GM15510 (cell line): ENCODE measurements around the gene PLAC8.

ENCODE experiments used
- POLR2A ChIP-seq: IDR thresholded peaks from 3 replicates; pipeline ENCODE4 v1.6.1; 2011; ENCODE audit warnings: borderline replicate concordance; ENCODE audit not compliant: insufficient read length; ENCODE audit errors: extremely low read depth

Gene PLAC8

DNA sequence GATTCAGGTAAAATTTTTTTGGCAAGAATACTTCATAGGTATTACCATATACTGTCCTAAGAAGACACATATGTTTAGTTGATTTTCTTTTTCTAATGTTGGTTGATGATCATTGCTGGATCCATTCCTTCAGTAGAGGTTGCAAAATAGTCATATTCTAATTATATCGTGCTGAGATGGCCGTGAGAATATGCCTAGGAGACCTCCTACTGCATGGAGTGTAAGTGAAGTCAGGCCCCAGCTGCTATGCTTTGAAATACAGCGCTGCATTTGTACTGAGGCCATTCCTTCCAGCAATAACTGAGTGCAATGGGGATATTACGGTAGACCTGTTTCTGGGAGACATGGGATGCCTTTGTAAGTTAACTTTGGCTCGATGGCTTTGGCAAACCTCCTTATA lies 6.7 kb upstream of the PLAC8 start:
- TF ChIP-seq POLR2A = no peak

DNA sequence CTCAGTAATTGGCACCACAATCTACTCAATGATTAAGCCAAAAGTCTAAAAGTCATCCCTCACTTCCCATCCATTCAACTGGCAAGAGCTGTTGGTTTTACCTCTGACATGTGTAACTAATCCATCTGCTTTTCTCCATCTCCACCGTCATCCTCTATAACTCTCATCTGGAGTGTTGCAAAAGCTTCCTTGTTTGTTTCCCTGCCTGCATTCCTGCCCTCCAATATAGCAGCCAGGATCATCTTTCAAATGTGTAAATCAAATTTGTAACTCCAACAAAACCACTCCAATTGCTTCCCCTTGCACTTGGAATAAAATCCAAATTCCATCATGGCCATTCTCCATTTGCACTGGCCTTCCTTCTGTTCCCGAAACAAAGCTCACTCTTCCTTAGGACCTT lies 4.3 kb upstream of the PLAC8 start:
- TF ChIP-seq POLR2A = no peak

DNA sequence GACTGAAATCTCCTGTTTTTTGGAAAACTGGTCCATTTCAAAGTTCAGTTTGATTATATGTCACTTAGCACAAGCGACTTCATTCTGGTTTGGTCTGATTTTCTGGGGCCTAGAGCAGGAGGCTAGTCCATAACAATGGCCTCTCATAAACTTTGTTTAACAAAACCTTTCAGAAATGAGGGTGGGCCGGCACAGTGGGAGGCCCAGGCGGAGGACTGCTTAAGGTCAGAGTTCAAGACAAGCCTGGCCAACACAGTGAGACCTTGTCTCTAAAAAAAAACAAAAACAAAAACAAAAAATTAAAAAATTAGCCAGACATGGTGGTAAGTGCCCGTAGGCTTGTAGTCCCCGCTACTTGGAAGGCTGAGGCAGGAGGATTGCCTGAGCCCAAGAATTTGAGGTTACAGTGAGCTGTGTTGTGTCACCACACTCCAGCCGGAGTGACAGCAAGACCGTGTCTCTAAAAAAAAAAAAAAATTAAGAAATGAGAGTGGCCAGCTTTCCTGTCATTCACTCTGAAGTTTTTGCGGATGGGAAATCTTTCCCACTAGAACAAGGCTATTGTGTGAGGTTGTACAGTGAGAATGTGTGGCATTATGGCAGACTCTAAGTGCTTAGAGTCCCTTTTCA lies 1.2 kb upstream of the PLAC8 start:
- no peak for TF ChIP-seq POLR2A

DNA sequence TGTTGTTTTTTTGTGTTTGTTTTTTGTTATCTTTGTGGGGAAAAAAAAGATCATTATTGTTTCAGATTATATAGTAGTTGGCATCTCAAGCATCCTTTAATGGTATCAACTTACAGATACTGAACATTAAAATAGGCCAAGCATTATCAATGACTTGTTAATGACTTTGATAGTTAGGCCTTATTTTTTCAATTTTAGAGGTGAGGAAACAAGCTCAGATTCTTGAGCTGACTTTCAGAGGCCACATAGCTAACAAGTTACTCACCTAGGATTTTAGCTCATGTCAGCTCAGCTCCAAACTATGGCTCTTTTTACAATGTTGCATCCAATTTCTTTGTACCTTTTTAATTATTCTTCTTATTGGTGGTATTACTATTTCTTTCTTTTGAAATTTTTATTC lies 471 bp upstream of the PLAC8 start:
- TF ChIP-seq POLR2A = no peak

DNA sequence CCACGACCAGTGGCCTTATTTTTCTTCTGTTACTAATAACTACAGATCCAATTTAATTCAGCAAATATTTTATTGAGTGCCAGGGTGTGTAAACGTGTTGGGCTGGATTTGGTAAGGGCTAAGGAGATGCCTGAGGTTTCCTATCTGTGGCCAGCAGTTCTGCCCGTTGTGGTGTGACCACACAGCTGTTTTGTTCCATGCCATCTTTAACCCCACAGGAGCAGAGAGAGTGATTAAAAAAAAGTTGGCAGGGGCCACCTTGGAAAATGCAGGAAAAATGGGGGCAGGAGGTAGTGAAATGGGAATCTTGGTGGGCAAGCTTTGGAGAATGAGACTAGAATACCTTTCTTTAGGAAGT lies 1.1 kb downstream of the PLAC8 start:
- no peak for TF ChIP-seq POLR2A

DNA sequence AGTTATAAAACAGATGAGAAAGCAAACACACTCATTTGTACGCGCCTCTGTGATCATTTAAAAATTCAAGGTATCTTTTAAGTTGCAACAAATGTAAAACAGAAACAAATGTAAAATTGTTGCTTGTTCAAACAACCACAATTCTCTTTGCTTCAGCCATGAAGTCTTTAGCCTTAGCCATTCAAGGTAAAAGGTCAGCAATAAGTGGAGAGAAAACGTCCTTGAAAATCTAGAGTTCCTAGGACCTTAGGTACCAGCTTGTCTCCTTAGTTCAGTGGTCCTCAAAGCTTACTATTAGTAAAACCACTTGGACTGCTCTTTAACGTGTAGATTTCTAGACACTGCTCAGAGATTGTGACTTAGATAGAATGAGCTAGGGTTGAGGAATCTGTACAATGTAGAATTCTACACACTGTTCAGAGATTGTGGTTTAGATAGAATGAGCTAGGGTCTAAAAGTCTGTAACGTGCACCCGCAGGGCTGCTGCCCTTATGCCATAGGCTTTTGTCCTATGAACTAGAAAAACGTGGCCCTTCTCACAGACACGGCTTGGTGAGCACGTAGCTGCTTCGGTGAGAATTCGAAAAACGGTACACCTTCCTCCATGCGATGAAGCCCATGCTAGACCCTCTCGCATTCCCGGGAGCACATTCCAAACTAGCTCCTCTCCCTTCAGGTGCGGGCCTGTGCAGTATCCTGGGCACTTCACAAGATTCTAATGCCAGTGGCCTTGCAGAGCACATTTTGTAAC lies 1.7 kb downstream of the PLAC8 start:
- TF ChIP-seq POLR2A = peak; percentile 45

DNA sequence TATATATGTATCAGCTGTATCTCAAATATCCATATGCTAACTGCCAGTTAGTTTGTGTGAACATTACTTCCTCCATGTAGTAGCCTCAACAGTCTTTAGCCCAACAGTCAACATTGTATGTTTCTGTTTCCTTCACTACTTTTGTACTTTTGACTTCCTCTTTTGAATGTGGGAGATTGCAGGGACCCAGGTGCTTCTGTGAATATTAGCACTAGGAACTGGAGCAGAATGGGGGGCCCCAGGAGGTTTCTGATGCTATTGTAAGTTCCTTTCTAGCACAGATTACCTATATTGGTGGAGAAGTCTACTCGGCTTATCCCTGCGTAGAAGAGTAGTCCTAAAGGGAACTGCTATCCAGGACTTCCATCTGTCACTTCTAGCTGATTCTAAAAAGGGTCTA lies 2.3 kb downstream of the PLAC8 start:
- TF ChIP-seq POLR2A = peak; percentile 31

DNA sequence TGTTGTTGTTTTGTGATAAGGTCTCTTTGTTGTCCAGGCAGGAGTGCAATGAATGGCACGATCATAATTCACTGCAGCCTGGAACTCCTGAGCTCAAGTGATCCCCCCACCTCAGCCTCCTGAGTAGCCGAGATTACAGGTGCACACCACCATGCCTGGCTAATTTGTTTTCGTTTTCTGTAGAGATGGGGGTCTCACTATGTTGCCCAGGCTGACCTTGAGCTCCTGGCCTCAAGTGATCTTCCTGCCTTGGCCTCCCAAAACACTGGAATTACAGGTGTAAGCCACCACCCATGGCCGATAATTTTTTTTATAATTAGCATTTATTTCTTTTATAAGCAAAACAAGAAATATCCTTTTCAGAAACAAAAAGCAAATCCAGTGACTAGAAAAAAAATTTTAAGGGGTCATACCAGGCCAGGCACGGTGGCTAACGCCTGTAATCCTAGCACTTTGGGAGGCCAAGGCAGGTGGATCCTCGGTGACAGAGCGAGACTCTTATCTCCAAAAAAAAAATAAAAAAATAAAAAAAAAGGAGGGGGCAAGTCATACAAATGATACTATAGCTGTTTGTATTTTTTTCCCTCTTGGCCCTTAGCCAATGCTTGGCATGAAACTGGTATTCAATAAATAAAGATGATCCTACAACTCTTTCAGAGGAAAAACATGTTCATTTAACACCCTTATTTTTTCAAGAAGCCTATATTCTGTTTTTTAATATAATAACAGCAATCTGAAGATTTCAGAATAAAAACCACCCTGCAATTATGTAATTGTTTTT lies 3.4 kb downstream of the PLAC8 start:
- no peak for TF ChIP-seq POLR2A

DNA sequence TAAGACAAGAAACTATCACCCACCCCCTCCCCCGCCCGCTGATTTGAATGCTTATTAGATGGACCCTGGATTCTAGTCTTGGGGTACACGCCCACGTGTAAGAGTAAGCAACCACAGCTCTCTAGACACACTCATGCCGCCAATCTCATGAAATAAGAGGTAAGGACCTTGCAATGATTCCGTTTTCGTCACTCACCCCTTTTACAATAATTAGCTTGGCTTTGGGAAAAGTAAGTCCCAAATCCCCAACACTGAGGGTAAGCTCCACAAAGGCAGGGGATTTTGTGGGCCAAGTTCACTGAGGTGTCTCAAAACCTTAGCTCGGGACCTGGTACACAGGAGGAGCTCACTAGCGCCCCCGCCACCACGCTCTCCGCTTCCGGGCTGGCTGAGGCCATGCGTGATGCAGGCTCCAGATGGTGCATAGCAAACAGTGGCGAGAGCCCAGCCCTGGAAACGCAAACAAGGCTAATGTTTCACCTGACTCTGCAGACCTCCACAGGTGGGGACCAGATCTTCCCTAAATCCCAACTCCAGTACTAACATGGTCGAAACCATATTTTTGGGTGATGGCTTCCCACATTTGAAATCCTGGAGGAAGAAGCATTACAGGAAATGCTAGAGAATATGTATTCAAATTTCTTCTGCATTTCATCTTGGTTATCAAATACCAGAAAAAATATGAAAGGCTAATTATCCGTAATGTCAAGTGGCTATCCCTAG lies 4.1 kb downstream of the PLAC8 start:
- peak; percentile 40 for TF ChIP-seq POLR2A

DNA sequence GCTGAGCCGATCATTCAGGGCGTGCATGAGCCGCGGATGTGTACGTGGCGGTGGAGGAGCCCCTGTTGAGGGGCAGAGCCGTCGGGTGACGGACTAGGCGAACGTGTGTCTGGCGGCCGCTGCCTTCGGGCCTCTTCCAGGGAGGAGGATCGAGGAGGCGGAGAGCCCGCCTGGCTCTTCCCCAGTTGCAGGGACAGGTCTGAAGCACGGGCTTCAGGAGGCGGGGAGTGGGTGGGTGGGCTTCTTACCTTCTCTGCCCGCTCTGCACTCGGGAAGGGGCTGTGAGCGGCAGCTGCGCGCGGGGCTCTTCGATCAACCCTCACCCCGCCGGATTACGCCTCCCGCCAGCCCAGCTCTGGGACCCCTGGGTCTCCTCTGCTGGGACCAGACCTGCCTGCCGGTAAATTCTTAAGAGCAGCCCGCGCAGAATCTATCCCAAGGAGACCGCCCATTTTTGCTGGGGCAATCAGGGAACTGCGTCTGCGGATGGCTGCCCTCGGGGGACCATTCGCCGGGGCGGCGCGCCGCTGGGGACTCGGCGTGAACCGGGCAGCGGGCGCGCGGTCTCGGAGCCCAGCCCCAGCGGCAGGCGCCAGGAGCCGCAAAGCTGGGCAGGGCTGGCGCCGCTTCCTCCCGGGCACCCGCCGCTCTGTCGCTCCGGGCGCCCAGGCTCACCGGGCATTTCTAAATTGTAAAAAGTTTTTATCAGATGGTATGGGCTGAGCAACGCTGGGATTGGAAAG lies 4.9 kb downstream of the PLAC8 start:
- TF ChIP-seq POLR2A = peak; percentile 36

DNA sequence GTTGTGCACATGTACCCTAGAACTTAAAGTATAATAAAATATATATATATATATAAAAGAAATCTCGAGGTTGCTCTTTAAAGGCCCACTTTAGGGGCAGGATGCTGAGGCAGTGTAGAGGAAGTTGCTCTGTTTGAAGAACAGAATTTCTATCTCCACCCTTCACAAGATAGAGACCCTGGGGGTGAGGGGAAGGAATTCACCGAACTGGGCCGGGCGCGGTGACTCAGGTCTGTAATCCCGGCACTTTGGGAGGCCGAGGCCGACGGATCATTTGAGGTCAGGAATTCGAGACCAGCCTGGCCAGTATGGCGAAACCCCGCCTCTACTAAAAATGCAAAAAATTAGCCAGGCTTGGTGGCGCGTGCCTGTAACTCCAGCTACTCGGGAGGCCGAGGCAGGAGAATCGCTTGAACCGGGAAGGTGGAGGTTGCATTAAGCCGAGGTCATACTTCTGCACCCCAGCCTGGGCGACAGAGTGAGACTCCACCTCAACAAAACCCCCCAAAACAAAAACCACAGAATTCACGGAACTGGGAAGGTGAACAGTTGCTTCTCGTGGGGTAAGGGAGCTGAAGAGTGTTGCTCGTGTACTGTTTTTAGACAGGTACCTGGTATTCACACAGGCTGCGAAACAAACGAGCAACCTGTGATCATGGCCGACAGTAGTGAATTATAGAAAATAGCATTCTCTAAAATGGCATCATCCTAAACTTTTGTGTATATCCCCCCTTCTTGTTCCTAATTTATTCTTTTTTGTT lies 6.2 kb downstream of the PLAC8 start:
- TF ChIP-seq POLR2A = peak; percentile 33

DNA sequence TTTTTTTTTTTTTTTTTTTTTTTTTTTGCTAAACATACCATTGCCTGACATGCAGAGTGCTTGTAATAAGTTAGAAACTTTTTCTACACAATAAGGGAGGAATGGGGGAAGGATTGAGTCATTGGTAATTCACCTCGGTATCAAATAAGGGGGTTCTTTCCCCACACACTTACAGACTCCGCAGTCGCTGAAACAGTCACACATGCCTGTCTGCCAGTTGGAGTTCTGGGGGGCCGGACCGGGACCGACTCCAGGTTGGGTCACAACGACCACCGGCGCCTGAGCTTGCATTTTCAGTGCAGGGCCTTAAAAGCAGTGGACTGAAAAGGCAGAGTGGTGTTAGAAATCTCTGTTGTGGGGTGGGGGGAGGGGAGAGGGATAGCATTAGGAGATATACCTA lies 6.9 kb downstream of the PLAC8 start:
- TF ChIP-seq POLR2A = no peak

DNA sequence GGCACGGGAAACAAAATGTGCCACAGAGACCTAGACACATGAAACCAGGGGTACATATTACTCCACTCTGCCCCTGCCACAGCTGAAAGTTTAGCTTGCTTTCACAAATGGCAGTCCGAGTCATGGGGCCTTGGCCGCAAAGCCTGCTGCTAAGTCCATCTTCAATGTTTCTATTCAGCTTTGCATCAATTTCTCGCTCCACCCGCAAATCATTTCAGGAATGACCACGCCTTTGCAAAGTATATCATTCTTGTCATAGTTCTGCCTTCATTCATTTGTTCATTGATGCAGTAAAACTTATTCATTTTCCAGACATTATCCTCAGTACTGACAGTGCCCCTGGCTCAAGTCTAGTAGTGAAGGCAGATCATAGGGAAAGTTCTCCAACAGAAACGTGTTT lies 9.5 kb downstream of the PLAC8 start:
- no peak for TF ChIP-seq POLR2A

DNA sequence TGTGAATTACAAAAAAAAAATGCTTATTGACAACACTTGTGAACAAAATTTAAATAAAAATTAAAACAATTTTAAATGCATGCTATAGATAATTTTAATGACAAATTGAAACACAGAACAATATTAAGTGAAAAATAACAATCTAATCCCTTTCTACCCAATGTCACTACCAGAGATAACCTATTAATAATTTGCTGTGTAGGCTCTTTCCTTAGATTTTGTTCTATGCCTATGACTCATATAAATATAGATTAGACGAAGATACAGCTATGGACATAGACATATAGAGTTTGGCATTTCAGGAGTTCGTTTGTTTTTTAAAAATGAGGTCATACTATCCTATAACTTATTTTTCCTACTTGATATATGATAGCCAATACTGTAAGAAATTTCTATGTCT lies 18.1 kb downstream of the PLAC8 start:
- no peak for TF ChIP-seq POLR2A

DNA sequence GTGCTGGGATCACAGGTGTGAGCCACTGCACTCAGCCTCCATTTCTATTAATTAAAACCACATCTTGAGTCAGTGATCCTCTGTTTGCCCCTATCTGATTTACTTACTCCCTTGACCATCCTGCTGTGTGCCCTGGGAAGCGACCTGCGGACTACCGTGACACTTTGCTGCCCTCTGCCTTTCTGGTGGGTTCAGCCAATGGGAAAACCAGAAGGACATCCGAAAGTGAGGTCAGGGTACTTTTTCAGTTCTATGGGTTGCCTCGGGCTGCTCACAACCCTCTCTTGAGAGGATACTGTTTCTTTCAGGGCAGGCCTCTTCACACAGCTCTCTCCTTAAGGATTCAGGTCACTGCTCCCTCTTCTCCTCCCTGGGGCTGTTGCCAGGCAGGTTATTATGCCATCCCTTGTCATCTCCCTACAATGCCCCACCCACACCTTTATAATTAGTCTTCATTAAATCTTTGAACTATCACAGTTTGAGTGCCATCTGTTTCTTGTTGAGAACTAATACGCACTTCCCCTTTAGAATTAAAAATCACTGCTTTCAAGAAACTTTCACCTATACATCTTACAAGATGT lies 21.4 kb downstream of the PLAC8 start:
- TF ChIP-seq POLR2A = no peak
